Stimulated activated CD8-positive, alpha-beta memory T cell treated with anti-CD3 and anti-CD28 coated beads, Interleukin-12 subunit alpha, Interleukin-12 subunit beta, amount 100 ng/mL, for 24 hours (primary cell): ENCODE measurements around the gene CDH5.

Experiments used
- DNase-seq: peaks from one replicate; pipeline ENCODE4 v3.0.0-alpha.2; 2020; ENCODE audit errors: extremely low read depth

The CDH5 gene

GRCh38 chr16:66416939-66417700 is 50.6 kb downstream of the CDH5 start:
- no peak for DNase-seq

GRCh38 chr16:66418165-66418962 is 51.9 kb downstream of the CDH5 start:
- no peak for DNase-seq

- no peak for DNase-seq
Observed at GRCh38 chr16:66419527-66419926, 53.0 kb downstream of the CDH5 start.

- no peak for DNase-seq
Observed at GRCh38 chr16:66420396-66420795, 53.9 kb downstream of the CDH5 start.

- DNase-seq: no peak
Observed at GRCh38 chr16:66421891-66422290, 55.4 kb downstream of the CDH5 start.

GRCh38 chr16:66422366-66422765 is 55.9 kb downstream of the CDH5 start:
- DNase-seq: no peak

GRCh38 chr16:66423177-66423576 is 56.7 kb downstream of the CDH5 start:
- DNase-seq: no peak

- no peak for DNase-seq
Observed at GRCh38 chr16:66425651-66426050, 59.2 kb downstream of the CDH5 start.

GRCh38 chr16:66426112-66427035 is 59.9 kb downstream of the CDH5 start:
- no peak for DNase-seq

GRCh38 chr16:66427036-66427860 is 60.8 kb downstream of the CDH5 start, which contains the start of gene BEAN1:
TSS of gene BEAN1 (plus strand) at chr16:66427295. CDS start at chr16:66437677, 10,382 bp downstream.
- DNase-seq: no peak

GRCh38 chr16:66427871-66428681 is 61.6 kb downstream of the CDH5 start:
- no peak for DNase-seq

- DNase-seq: no peak
Observed at GRCh38 chr16:66428682-66429251, 62.3 kb downstream of the CDH5 start.

- no peak for DNase-seq
Observed at GRCh38 chr16:66429290-66429962, 62.9 kb downstream of the CDH5 start.

GRCh38 chr16:66430214-66430613 is 63.7 kb downstream of the CDH5 start:
- DNase-seq: no peak

GRCh38 chr16:66431760-66432159 is 65.3 kb downstream of the CDH5 start:
- DNase-seq: no peak

- DNase-seq: no peak
Observed at GRCh38 chr16:66432429-66432828, 65.9 kb downstream of the CDH5 start.

GRCh38 chr16:66434619-66435430 is 68.3 kb downstream of the CDH5 start:
- no peak for DNase-seq

GRCh38 chr16:66435896-66436295 is 69.4 kb downstream of the CDH5 start:
- DNase-seq: no peak
